ENCODE measurements around the gene RAD51B.

RAD51B gene

DNA sequence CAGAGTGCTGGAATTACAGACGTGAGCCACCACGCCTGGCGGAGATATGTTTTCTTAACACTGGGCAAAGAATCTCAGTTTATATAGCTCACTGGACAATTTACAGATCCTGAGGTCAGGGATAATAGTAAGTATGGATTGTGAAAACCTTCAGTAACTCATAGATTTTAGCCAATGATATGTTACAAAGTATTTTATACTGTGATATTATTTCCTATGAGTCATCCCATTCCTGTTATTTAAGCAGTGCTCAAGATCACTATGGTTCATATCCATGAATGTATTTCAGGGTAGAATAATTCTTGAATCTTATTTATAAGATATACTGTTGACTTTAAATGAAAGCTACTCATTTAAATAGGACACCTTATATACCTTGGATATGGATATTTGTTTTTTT is 107.2 kb downstream of the RAD51B start:
- Histone ChIP-seq H3K4me3 (ENCODE audit: low read depth in 1 of 5, low read length in 5 of 5) (no peak overlapping the region), H3K4me1 (ENCODE audit: control insufficient read depth in 5 of 5, insufficient read depth in 5 of 5, low read length in 5 of 5) (no peaks in the 10 kb centered on the region), H3K9me3 (ENCODE audit: control insufficient read depth in 5 of 5, low read length in 5 of 5) (peaks cover 0 to 20% (median 7%) of the 10 kb centered on the region in 5 donors), H3K36me3 (ENCODE audit: control insufficient read depth in 5 of 5, insufficient read depth in 5 of 5, low read length in 5 of 5) (no peaks in the 10 kb centered on the region), H3K27me3 (ENCODE audit: control insufficient read depth in 5 of 5, insufficient read depth in 4 of 5, low read length in 5 of 5) (no peaks in the 10 kb centered on the region), H3K9ac (ENCODE audit: low read length in 5 of 5) (no peak overlapping the region), H3K27ac (ENCODE audit: low read depth, low read length) (no peak overlapping the region)

DNA sequence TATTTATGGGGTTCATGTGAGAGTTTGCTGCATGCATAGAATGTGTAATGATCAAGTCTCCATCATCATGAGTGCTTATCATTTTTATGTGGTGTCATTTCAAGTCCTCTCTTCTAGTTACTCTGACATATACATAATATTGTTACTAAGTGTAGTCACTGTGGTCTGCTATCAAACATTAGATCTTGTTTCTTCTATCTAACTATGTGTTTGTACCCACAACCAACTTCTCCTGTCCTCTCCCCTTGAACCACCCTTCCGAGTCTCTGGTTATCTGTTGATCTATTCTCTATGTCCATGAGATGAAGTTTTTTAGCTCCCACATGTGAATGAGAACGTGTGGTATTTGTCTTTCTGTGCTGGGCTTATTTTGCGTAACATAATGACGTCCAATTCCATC is 107.7 kb downstream of the RAD51B start:
- Histone ChIP-seq H3K9me3 (ENCODE audit: control insufficient read depth in 5 of 5, low read length in 5 of 5) (peaks cover 0 to 20% (median 7%) of the 10 kb centered on the region in 5 donors), H3K27me3 (ENCODE audit: control insufficient read depth in 5 of 5, insufficient read depth in 4 of 5, low read length in 5 of 5) (no peaks in the 10 kb centered on the region), H3K36me3 (ENCODE audit: control insufficient read depth in 5 of 5, insufficient read depth in 5 of 5, low read length in 5 of 5) (no peaks in the 10 kb centered on the region), H3K9ac (ENCODE audit: low read length in 5 of 5) (no peak overlapping the region), H3K4me1 (ENCODE audit: control insufficient read depth in 5 of 5, insufficient read depth in 5 of 5, low read length in 5 of 5) (no peaks in the 10 kb centered on the region), H3K27ac (ENCODE audit: low read depth, low read length) (no peak overlapping the region), H3K4me3 (ENCODE audit: low read depth in 1 of 5, low read length in 5 of 5) (no peak overlapping the region)

DNA sequence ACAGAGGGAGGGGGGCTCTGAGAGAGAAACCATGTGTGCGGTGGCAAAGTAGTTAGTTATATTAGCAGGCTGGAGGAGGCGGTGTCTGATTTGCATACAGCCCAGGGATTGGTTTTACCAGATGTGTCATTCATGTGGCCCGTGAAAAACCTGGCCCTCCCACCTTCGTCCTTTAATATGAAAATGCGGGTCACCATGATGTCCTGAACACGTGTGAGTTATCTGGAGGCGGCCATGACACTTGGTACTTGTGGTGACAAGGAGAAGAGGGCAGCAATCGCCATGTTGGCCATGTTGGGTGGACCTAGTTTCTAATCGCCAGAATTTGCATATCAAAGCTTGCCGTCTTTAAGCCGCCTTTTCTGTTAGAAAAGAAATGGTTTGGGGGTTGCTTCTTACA is 108.8 kb downstream of the RAD51B start:
- Histone ChIP-seq H3K4me3 (ENCODE audit: low read depth in 1 of 5, low read length in 5 of 5) (no peak overlapping the region), H3K36me3 (ENCODE audit: control insufficient read depth in 5 of 5, insufficient read depth in 5 of 5, low read length in 5 of 5) (no peaks in the 10 kb centered on the region), H3K9me3 (ENCODE audit: control insufficient read depth in 5 of 5, low read length in 5 of 5) (peaks cover 0 to 20% (median 7%) of the 10 kb centered on the region in 5 donors), H3K27me3 (ENCODE audit: control insufficient read depth in 5 of 5, insufficient read depth in 4 of 5, low read length in 5 of 5) (no peaks in the 10 kb centered on the region), H3K4me1 (ENCODE audit: control insufficient read depth in 5 of 5, insufficient read depth in 5 of 5, low read length in 5 of 5) (peaks cover 0 to 4% (median 0%) of the 10 kb centered on the region in 5 donors), H3K27ac (ENCODE audit: low read depth, low read length) (no peak overlapping the region), H3K9ac (ENCODE audit: low read length in 5 of 5) (no peak overlapping the region)

DNA sequence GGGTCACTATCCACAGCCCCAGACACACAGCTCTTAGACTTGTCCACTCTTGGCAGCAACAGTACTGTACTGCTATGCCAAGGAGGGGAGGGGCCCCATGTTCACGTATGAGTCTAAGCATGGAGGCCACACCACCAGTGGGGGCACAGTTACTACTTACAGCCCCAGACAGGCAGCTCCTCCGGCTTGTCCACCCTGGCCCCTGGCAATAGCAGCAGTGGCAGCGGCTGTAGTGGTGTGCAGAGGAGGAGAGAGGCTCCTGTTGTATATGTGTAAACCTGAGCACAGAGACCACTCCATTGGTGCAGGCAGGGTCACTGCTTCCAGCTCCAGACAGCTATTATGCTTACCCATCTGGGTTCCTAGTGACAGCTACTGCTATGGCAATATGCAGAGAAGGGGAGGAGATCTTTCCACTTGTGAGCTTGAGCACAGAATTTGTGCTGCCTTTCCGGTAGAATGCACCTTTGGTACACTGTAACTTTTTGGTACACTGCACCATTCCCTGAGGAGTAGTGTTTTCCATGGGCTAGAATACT is 113.2 kb downstream of the RAD51B start:
- no peak overlapping the region for H3K27ac ChIP-seq (ENCODE audit: low read depth, low read length)
- H3K36me3 ChIP-seq (ENCODE audit: control insufficient read depth in 5 of 5, insufficient read depth in 5 of 5, low read length in 5 of 5): no peaks in the 10 kb centered on the region
- no peak overlapping the region for H3K9ac ChIP-seq (ENCODE audit: low read length in 5 of 5)
- H3K9me3 ChIP-seq (ENCODE audit: control insufficient read depth in 5 of 5, low read length in 5 of 5): peaks cover 0 to 16% (median 6%) of the 10 kb centered on the region in 5 donors
- no peaks in the 10 kb centered on the region for H3K27me3 ChIP-seq (ENCODE audit: control insufficient read depth in 5 of 5, insufficient read depth in 4 of 5, low read length in 5 of 5)
- peaks cover 0 to 17% (median 10%) of the 10 kb centered on the region in 5 donors for H3K4me1 ChIP-seq (ENCODE audit: control insufficient read depth in 5 of 5, insufficient read depth in 5 of 5, low read length in 5 of 5)
- no peak overlapping the region for H3K4me3 ChIP-seq (ENCODE audit: low read depth in 1 of 5, low read length in 5 of 5)

- no peaks in the 10 kb centered on the region for H3K27me3 ChIP-seq (ENCODE audit: control insufficient read depth in 5 of 5, insufficient read depth in 4 of 5, low read length in 5 of 5)
- no peak overlapping the region for H3K4me3 ChIP-seq (ENCODE audit: low read depth in 1 of 5, low read length in 5 of 5)
- no peak overlapping the region for H3K9ac ChIP-seq (ENCODE audit: low read length in 5 of 5)
- H3K9me3 ChIP-seq (ENCODE audit: control insufficient read depth in 5 of 5, low read length in 5 of 5): peaks cover 0 to 16% (median 6%) of the 10 kb centered on the region in 5 donors
- H3K27ac ChIP-seq (ENCODE audit: low read depth, low read length): no peak overlapping the region
- H3K36me3 ChIP-seq (ENCODE audit: control insufficient read depth in 5 of 5, insufficient read depth in 5 of 5, low read length in 5 of 5): no peaks in the 10 kb centered on the region
- peaks cover 0 to 17% (median 14%) of the 10 kb centered on the region in 5 donors for H3K4me1 ChIP-seq (ENCODE audit: control insufficient read depth in 5 of 5, insufficient read depth in 5 of 5, low read length in 5 of 5)
Observed at GRCh38 chr14:67933266-67933665, 113.7 kb downstream of the RAD51B start.

DNA sequence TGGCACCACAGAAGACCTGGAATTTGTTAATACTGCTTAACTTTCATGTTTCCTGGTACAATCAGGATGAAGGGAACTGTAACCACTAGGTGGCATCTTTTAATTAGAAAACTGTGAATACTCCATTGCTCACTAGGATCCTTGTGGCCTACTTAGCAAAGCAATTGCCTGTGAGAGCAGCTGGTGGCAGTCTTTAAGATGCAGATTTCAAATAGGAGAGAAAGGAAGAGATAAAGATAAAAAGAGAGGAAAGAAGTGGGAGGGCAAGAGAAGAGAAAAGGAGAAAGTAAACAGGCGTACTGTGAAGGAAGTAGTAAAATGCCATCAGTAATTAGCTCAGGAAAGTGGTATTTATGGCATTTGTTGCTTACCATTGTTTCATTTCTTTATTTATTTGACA is 114.5 kb downstream of the RAD51B start:
- Histone ChIP-seq H3K36me3 (ENCODE audit: control insufficient read depth in 5 of 5, insufficient read depth in 5 of 5, low read length in 5 of 5) (no peaks in the 10 kb centered on the region), H3K4me1 (ENCODE audit: control insufficient read depth in 5 of 5, insufficient read depth in 5 of 5, low read length in 5 of 5) (peaks cover 0 to 17% (median 14%) of the 10 kb centered on the region in 5 donors), H3K27me3 (ENCODE audit: control insufficient read depth in 5 of 5, insufficient read depth in 4 of 5, low read length in 5 of 5) (no peaks in the 10 kb centered on the region), H3K4me3 (ENCODE audit: low read depth in 1 of 5, low read length in 5 of 5) (no peak overlapping the region), H3K9me3 (ENCODE audit: control insufficient read depth in 5 of 5, low read length in 5 of 5) (peaks cover 0 to 16% (median 6%) of the 10 kb centered on the region in 5 donors), H3K27ac (ENCODE audit: low read depth, low read length) (peak overlapping the region; percentile 38), H3K9ac (ENCODE audit: low read length in 5 of 5) (peak overlapping the region in 2 of 5 donors; percentile 27 to 36)

- Histone ChIP-seq H3K9ac (ENCODE audit: low read length in 5 of 5) (peak overlapping the region in 2 of 5 donors; percentile 27 to 57), H3K4me1 (ENCODE audit: control insufficient read depth in 5 of 5, insufficient read depth in 5 of 5, low read length in 5 of 5) (peaks cover 0 to 17% (median 14%) of the 10 kb centered on the region in 5 donors), H3K36me3 (ENCODE audit: control insufficient read depth in 5 of 5, insufficient read depth in 5 of 5, low read length in 5 of 5) (no peaks in the 10 kb centered on the region), H3K4me3 (ENCODE audit: low read depth in 1 of 5, low read length in 5 of 5) (no peak overlapping the region), H3K27ac (ENCODE audit: low read depth, low read length) (peak overlapping the region; percentile 38), H3K9me3 (ENCODE audit: control insufficient read depth in 5 of 5, low read length in 5 of 5) (peaks cover 0 to 11% (median 6%) of the 10 kb centered on the region in 5 donors), H3K27me3 (ENCODE audit: control insufficient read depth in 5 of 5, insufficient read depth in 4 of 5, low read length in 5 of 5) (no peaks in the 10 kb centered on the region)
Observed at GRCh38 chr14:67934862-67935261, 115.3 kb downstream of the RAD51B start.

DNA sequence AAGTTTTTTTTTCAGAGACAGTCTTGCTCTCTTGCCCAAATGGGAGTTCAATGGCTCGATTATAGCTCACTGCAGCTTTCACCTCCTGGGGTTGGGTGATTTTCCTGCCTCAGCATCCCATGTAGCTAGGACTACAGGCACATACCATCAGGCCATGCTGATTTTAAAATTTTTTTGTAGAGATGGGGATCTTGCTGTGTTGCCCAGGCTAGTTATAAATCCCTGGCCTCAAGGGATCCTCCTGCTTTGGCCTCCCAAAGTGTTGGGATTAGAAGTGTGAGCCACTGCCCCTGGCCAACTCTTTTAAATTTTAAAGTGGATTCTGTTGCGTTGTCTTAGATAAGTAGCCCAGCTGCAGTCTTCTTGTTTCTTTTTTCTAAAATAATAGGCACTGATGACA is 115.8 kb downstream of the RAD51B start:
- H3K36me3 ChIP-seq (ENCODE audit: control insufficient read depth in 5 of 5, insufficient read depth in 5 of 5, low read length in 5 of 5): no peaks in the 10 kb centered on the region
- H3K4me1 ChIP-seq (ENCODE audit: control insufficient read depth in 5 of 5, insufficient read depth in 5 of 5, low read length in 5 of 5): peaks cover 1 to 21% (median 18%) of the 10 kb centered on the region in 5 donors
- no peaks in the 10 kb centered on the region for H3K27me3 ChIP-seq (ENCODE audit: control insufficient read depth in 5 of 5, insufficient read depth in 4 of 5, low read length in 5 of 5)
- H3K9ac ChIP-seq (ENCODE audit: low read length in 5 of 5): no peak overlapping the region
- peak overlapping the region; percentile 38 for H3K27ac ChIP-seq (ENCODE audit: low read depth, low read length)
- H3K9me3 ChIP-seq (ENCODE audit: control insufficient read depth in 5 of 5, low read length in 5 of 5): peaks cover 0 to 6% (median 3%) of the 10 kb centered on the region in 5 donors
- no peak overlapping the region for H3K4me3 ChIP-seq (ENCODE audit: low read depth in 1 of 5, low read length in 5 of 5)

DNA sequence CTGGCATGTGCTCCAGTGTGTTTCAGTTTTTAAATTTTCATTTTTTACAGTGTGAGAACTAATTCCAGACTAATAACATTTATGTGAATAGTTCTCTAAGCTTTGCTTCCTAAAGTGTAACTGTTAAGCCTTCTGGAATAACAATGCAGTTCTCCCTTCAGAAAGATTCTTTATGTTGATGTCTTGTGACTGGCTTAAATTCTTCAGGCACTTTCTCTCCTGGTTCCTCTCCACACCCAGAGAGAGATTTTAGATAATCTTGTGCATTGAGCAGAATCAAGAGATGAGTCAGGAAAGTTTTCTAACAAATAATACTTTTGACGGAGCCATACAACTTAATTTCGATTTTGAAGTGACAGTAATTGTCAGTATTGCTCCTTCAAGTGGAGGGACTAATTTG is 118.5 kb downstream of the RAD51B start:
- Histone ChIP-seq H3K27ac (ENCODE audit: low read depth, low read length) (peak overlapping the region; percentile 33), H3K9ac (ENCODE audit: low read length in 5 of 5) (no peak overlapping the region), H3K36me3 (ENCODE audit: control insufficient read depth in 5 of 5, insufficient read depth in 5 of 5, low read length in 5 of 5) (no peaks in the 10 kb centered on the region), H3K9me3 (ENCODE audit: control insufficient read depth in 5 of 5, low read length in 5 of 5) (no peaks in the 10 kb centered on the region), H3K4me3 (ENCODE audit: low read depth in 1 of 5, low read length in 5 of 5) (no peak overlapping the region), H3K4me1 (ENCODE audit: control insufficient read depth in 5 of 5, insufficient read depth in 5 of 5, low read length in 5 of 5) (peaks cover 12 to 43% (median 41%) of the 10 kb centered on the region in 5 donors), H3K27me3 (ENCODE audit: control insufficient read depth in 5 of 5, insufficient read depth in 4 of 5, low read length in 5 of 5) (no peaks in the 10 kb centered on the region)

DNA sequence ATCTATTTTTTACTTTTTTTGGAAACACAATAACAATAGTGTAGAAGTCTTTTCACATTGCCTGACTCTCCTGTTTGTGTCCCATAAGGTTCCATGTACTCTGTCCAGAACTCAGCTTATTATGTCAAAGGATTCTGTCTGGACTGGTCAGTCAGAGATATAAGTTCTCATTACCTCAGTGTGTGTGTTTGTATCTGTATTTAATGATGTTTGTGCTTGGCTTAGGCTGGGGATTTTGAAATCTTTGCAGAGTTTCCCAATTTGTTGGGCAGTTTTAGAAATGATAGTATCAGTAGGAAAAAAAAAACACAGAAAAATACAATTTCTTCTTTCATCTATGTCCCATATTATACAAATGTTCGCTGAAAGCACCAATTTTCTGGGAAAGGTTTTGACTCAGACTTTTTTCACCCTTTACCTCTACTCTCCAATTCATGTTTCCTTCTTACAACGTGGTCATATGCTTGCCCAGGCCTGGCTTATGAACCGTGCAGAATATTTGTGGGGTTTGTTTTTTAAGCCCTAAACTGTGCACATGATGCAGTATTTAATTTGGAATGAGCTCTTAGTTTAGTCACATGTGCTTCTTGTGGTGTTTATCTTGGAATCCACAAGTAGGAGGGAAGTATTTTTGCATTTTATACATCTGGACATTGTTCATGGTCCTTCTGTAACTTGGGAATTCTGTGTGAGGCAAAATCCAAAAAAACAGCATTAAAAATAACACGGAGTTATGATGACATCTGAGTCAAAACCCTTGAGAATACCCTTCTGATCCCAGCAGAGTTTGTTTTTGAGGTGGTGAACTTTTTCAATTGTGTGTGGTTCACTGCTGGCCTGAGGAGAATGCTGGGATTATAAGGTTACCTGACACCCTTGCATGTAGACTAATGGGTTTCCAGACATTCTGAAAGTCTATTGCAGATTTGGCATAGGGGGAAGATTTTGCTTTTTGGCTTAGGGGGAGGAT is 121.2 kb downstream of the RAD51B start:
- H3K4me3 ChIP-seq (ENCODE audit: low read depth in 1 of 5, low read length in 5 of 5): no peak overlapping the region
- peak overlapping the region; percentile 21 to 91 (median 57) for H3K9ac ChIP-seq (ENCODE audit: low read length in 5 of 5)
- no peaks in the 10 kb centered on the region for H3K36me3 ChIP-seq (ENCODE audit: control insufficient read depth in 5 of 5, insufficient read depth in 5 of 5, low read length in 5 of 5)
- H3K9me3 ChIP-seq (ENCODE audit: control insufficient read depth in 5 of 5, low read length in 5 of 5): no peaks in the 10 kb centered on the region
- peaks cover 12 to 42% (median 39%) of the 10 kb centered on the region in 5 donors for H3K4me1 ChIP-seq (ENCODE audit: control insufficient read depth in 5 of 5, insufficient read depth in 5 of 5, low read length in 5 of 5)
- no peaks in the 10 kb centered on the region for H3K27me3 ChIP-seq (ENCODE audit: control insufficient read depth in 5 of 5, insufficient read depth in 4 of 5, low read length in 5 of 5)
- H3K27ac ChIP-seq (ENCODE audit: low read depth, low read length): peak overlapping the region; percentile 97
